HFFc6 (cell line): ENCODE data around the gene CHD9. TPM values are rescaled to one million over a fixed set of nuclear protein-coding genes. Genes with fewer than 3 reads are reported as not detected.
A peak's percentile ranks its signal among the peaks of the same experiment; 100 is the strongest.

Experiments
- DNase-seq: peaks from one replicate; pipeline ENCODE4 v3.0.0-alpha.2; 2018
- H3K27ac Mint-ChIP-seq: 2 replicates; pipeline ENCODE4 v1.8.0; 2020; ENCODE audit warnings: mild to moderate bottlenecking, mixed read lengths
- H3K27me3 Mint-ChIP-seq: 2 replicates; pipeline ENCODE4 v1.8.0; 2021; ENCODE audit warnings: mild to moderate bottlenecking, moderate library complexity, mixed read lengths; ENCODE audit not compliant: insufficient read depth
- H3K36me3 Mint-ChIP-seq: 2 replicates; pipeline ENCODE4 v1.8.0; 2021; ENCODE audit warnings: low read depth, mixed read lengths
- H3K4me1 Mint-ChIP-seq: 2 replicates; pipeline ENCODE4 v1.8.0; 2020; ENCODE audit warnings: low read depth, mixed read lengths
- H3K4me3 Mint-ChIP-seq: 2 replicates; pipeline ENCODE4 v1.8.0; 2020; ENCODE audit warnings: mild to moderate bottlenecking, moderate library complexity, mixed read lengths
- H3K9me3 Mint-ChIP-seq: 2 replicates; pipeline ENCODE4 v1.8.0; 2020; ENCODE audit warnings: mild to moderate bottlenecking, mixed read lengths
- CTCF ChIP-seq: fragments of 200-600 bp; sonication (generic); IDR thresholded peaks from 2 replicates; pipeline ENCODE4 v1.5.0; 2021; ENCODE audit warnings: antibody characterized with exemption, mild to moderate bottlenecking
- total RNA-seq, 6 experiments: library from RNA; stranded (reverse); fragmentation: NEBNext Ultra II Directional; extraction: Animal tissue kit (Norgen Biotek cat#: 25700); gene quantifications; 2 replicates in 1 of 6; 3 replicates in 5 of 6; pipeline ENCODE4 v1.2.3, GENCODE V29; 2021

The CHD9 gene
- total RNA-seq, 6 experiments from 2014 or later: 39.7 to 48.8 (median 45.7) TPM

- H3K27me3 Mint-ChIP-seq: no peaks in the 10 kb centered on the region
- TF ChIP-seq CTCF: no peak
- H3K27ac Mint-ChIP-seq: peak overlapping the region; percentile 20
- DNase-seq: peak; percentile 33
- H3K4me3 Mint-ChIP-seq: no peak overlapping the region
- peaks cover 19% of the 10 kb centered on the region for H3K36me3 Mint-ChIP-seq
- no peaks in the 10 kb centered on the region for H3K9me3 Mint-ChIP-seq
- H3K4me1 Mint-ChIP-seq: peaks cover 24% of the 10 kb centered on the region
Observed at GRCh38 chr16:53156516-53156915, 101.7 kb downstream of the CHD9 start.

GRCh38 chr16:53159781-53160436, 105.1 kb downstream of the CHD9 start:
- DNase-seq: peak; percentile 37
- H3K9me3 Mint-ChIP-seq: no peaks in the 10 kb centered on the region
- peaks cover 26% of the 10 kb centered on the region for H3K4me1 Mint-ChIP-seq
- H3K27me3 Mint-ChIP-seq: no peaks in the 10 kb centered on the region
- peaks cover 19% of the 10 kb centered on the region for H3K36me3 Mint-ChIP-seq
- H3K27ac Mint-ChIP-seq: no peak overlapping the region
- H3K4me3 Mint-ChIP-seq: no peak overlapping the region
- peak; percentile 88 for TF ChIP-seq CTCF

- H3K27me3 Mint-ChIP-seq: no peaks in the 10 kb centered on the region
Observed at GRCh38 chr16:53166099-53166498, 111.3 kb downstream of the CHD9 start.

GRCh38 chr16:53168744-53169143, 114.0 kb downstream of the CHD9 start:
- TF ChIP-seq CTCF: no peak
- Mint-ChIP-seq H3K36me3 (no peaks in the 10 kb centered on the region), H3K4me1 (peaks cover 38% of the 10 kb centered on the region), H3K9me3 (no peaks in the 10 kb centered on the region), H3K27ac (no peak overlapping the region), H3K4me3 (no peak overlapping the region), H3K27me3 (no peaks in the 10 kb centered on the region)
- DNase-seq: no peak

More at GRCh38 chr16:53166099-53166498, 111.3 kb downstream of the CHD9 start:
- peaks cover 38% of the 10 kb centered on the region for H3K4me1 Mint-ChIP-seq
- no peak for TF ChIP-seq CTCF
- H3K4me3 Mint-ChIP-seq: no peak overlapping the region
- no peak for DNase-seq
- no peaks in the 10 kb centered on the region for H3K9me3 Mint-ChIP-seq
- no peak overlapping the region; the same call in 1 of the 2 replicates for H3K27ac Mint-ChIP-seq
- no peaks in the 10 kb centered on the region for H3K36me3 Mint-ChIP-seq

GRCh38 chr16:53172517-53172916, 117.7 kb downstream of the CHD9 start:
- no peak overlapping the region for H3K4me3 Mint-ChIP-seq
- H3K4me1 Mint-ChIP-seq: peaks cover 22% of the 10 kb centered on the region
- no peak overlapping the region for H3K27ac Mint-ChIP-seq
- no peak for DNase-seq
- no peaks in the 10 kb centered on the region for H3K9me3 Mint-ChIP-seq
- no peak for TF ChIP-seq CTCF
- no peaks in the 10 kb centered on the region; the same call in 1 of the 2 replicates for H3K27me3 Mint-ChIP-seq
- peaks cover 13% of the 10 kb centered on the region for H3K36me3 Mint-ChIP-seq
